Endothelial cell of umbilical vein (primary cell): Measurements from ENCODE around the gene FMNL2. TPM values are rescaled to one million over a fixed set of nuclear protein-coding genes. Genes with fewer than 3 reads are reported as not detected.

Source experiments
- BruUV-seq: library from RNA; stranded (reverse); fragments of 400-500 nt; replicated peaks from 2 replicates; lab custom pipeline; 2021; lab: Mats Ljungman, UMichigan
- CTCF ChIA-PET: fragments of 300-600, 350-600 bp; sonication (Branson Sonifier 250); formaldehyde crosslinking; loops from one replicate; lab custom pipeline; 2021; ENCODE audit warnings: antibody characterized with exemption, inconsistent platforms; lab: Charles Lee
- POLR2A ChIA-PET: fragments of 300-600, 350-600 bp; sonication (Branson Sonifier 250); formaldehyde crosslinking; loops from one replicate; lab custom pipeline; 2021; ENCODE audit warnings: antibody characterized with exemption, inconsistent platforms; lab: Charles Lee
- DNase-seq: peaks from one replicate; pipeline ENCODE4 v3.0.0-alpha.2; 2011; ENCODE audit warnings: low read depth, low spot score
- FAIRE-seq: peaks from 2 replicates; lab custom pipeline; 2011; peaks lifted over from hg19 to GRCh38; lab: Jason Lieb, UNC
- H2AFZ ChIP-seq: 2 replicates; pipeline ENCODE4 v1.6.0; 2012; ENCODE audit warnings: low read depth, low read length, control low read depth, inconsistent platforms
- H3K27ac ChIP-seq: 2 replicates; pipeline ENCODE4 v1.5.1; 2011; ENCODE audit warnings: low read depth, mild to moderate bottlenecking, control low read depth, low read length, moderate library complexity; ENCODE audit not compliant: insufficient read depth
- H3K27me3 ChIP-seq, 2 experiments: 2 replicates each; pipeline versions ENCODE4 v1.6.0 to v1.6.1; 2011; ENCODE audit warnings: low read length in 2 of 2, mixed read lengths in 1 of 2; ENCODE audit not compliant: control insufficient read depth in 2 of 2, insufficient read depth in 2 of 2
- H3K36me3 ChIP-seq, 2 experiments: 2 replicates in 1 of 2; 3 replicates in 1 of 2; pipeline ENCODE4 v1.5.1; 2011; ENCODE audit warnings: low read length in 2 of 2, mild to moderate bottlenecking in 1 of 2, moderate library complexity in 1 of 2; ENCODE audit not compliant: control insufficient read depth in 2 of 2, insufficient read depth in 2 of 2; ENCODE audit errors: extremely low read depth in 1 of 2
- H3K4me1 ChIP-seq: 3 replicates; pipeline ENCODE4 v1.5.1; 2011; ENCODE audit warnings: mild to moderate bottlenecking, low read length; ENCODE audit not compliant: control insufficient read depth, insufficient read depth; ENCODE audit errors: extremely low read depth
- H3K4me2 ChIP-seq: 2 replicates; pipeline ENCODE4 v1.6.1; 2011; ENCODE audit warnings: low read length, control low read depth, mixed read lengths; ENCODE audit not compliant: insufficient read depth
- H3K4me3 ChIP-seq, 3 experiments: fragments of 200-600 bp in 1 of 3; sonication (generic), shearing (Covaris generic) in 1 of 3; replicated peaks in 1 of 3; 2 replicates each; pipeline ENCODE4 v1.5.1; 2011 to 2016; ENCODE audit warnings: control low read depth in 3 of 3, low read length in 3 of 3, mild to moderate bottlenecking in 2 of 3, inconsistent platforms in 1 of 3, low read depth in 1 of 3, moderate library complexity in 1 of 3; ENCODE audit not compliant: insufficient read depth in 1 of 3
- H3K79me2 ChIP-seq: 2 replicates; pipeline ENCODE4 v1.6.0; 2012; ENCODE audit warnings: low read length, inconsistent platforms; ENCODE audit not compliant: control insufficient read depth, insufficient read depth
- H3K9ac ChIP-seq: replicated peaks from 2 replicates; pipeline ENCODE3; 2011; ENCODE audit warnings: low read length, control low read depth; ENCODE audit not compliant: insufficient read depth; ENCODE audit errors: extremely low read depth
- H3K9me1 ChIP-seq: replicated peaks from 3 replicates; pipeline ENCODE4 v1.6.0; 2011; ENCODE audit warnings: mild to moderate bottlenecking, low read length; ENCODE audit not compliant: control insufficient read depth, insufficient read depth; ENCODE audit errors: extremely low read depth
- H3K9me3 ChIP-seq: replicated peaks from 2 replicates; pipeline ENCODE4 v1.5.1; 2012; ENCODE audit warnings: low read length, inconsistent platforms; ENCODE audit not compliant: control insufficient read depth, insufficient read depth
- H4K20me1 ChIP-seq: replicated peaks from 2 replicates; pipeline ENCODE3; 2011; ENCODE audit warnings: mild to moderate bottlenecking, low read length; ENCODE audit not compliant: control insufficient read depth, insufficient read depth; ENCODE audit errors: extremely low read depth
- CTCF ChIP-seq, 2 donors: IDR thresholded peaks; 1 replicate in 1 of 2; 2 replicates in 1 of 2; pipeline ENCODE4 v1.5.1; 2011; ENCODE audit warnings: low read length in 2 of 2, mild to moderate bottlenecking in 2 of 2, moderate library complexity in 2 of 2, control low read depth in 1 of 2, inconsistent platforms in 1 of 2, low read depth in 1 of 2; ENCODE audit not compliant: insufficient read depth in 1 of 2; ENCODE audit errors: extremely low read depth in 1 of 2
- EZH2 ChIP-seq: IDR thresholded peaks from 2 replicates; pipeline ENCODE4 v1.6.1; 2012; ENCODE audit warnings: borderline replicate concordance, low read depth, mild to moderate bottlenecking, moderate library complexity, low read length, inconsistent platforms; ENCODE audit not compliant: severe bottlenecking
- FOS ChIP-seq: IDR thresholded peaks from 2 replicates; pipeline ENCODE4 v1.6.1; 2011; ENCODE audit warnings: mild to moderate bottlenecking, low read length, moderate library complexity, borderline replicate concordance; ENCODE audit not compliant: insufficient read depth
- GATA2 ChIP-seq: IDR thresholded peaks from 2 replicates; pipeline ENCODE4 v1.7.0; 2011; ENCODE audit warnings: low read depth, mild to moderate bottlenecking, moderate library complexity, mixed read lengths, low read length; ENCODE audit not compliant: insufficient read length, insufficient read depth
- JUN ChIP-seq: IDR thresholded peaks from 2 replicates; pipeline ENCODE4 v1.6.1; 2011; ENCODE audit warnings: borderline replicate concordance, low read depth; ENCODE audit not compliant: insufficient read length, insufficient read depth
- MAX ChIP-seq: IDR thresholded peaks from 2 replicates; pipeline ENCODE4 v1.6.1; 2011; ENCODE audit not compliant: insufficient read depth, insufficient read length
- MYC ChIP-seq: IDR thresholded peaks from one replicate; pipeline ENCODE4 v1.6.1; 2011; ENCODE audit warnings: mild to moderate bottlenecking, low read depth, low read length
- POLR2A ChIP-seq: IDR thresholded peaks from 2 replicates; pipeline ENCODE4 v1.6.1; 2012; ENCODE audit warnings: low read depth, mild to moderate bottlenecking, control low read depth, low read length
- POLR2AphosphoS5 ChIP-seq: IDR thresholded peaks from 2 replicates; pipeline ENCODE4 v1.6.1; 2012; ENCODE audit warnings: low read depth, mild to moderate bottlenecking, control low read depth, low read length, moderate library complexity; ENCODE audit not compliant: insufficient read depth
- dilution Hi-C: fragments of 300-500 bp; cut with MboI; formaldehyde crosslinking; loops from one replicate; pipeline ENCODE4 v1.15.0; 2019; ENCODE audit warnings: low sequenced_read_pairs; ENCODE audit not compliant: extremely low pct_ligation_motif_present
- intact Hi-C: fragments of 100-400 bp; cut with micrococcal nuclease; formaldehyde crosslinking; loops from one replicate; pipeline ENCODE4 v1.10.0; 2022
- polyA plus RNA-seq, 4 experiments: library from polyadenylated mRNA; depleted of rRNA in 3 of 4; stranded (reverse) in 3 of 4; unstranded in 1 of 4; fragments of >200 nt; gene quantifications; 2 replicates each; pipeline versions ENCODE4 v1.2.1 to v1.2.3, GENCODE V29; 2011 to 2012; ENCODE audit warnings: missing spikeins in 1 of 4
- total RNA-seq: library from RNA; stranded (reverse); gene quantifications from 2 replicates; pipeline ENCODE4 v1.2.3, GENCODE V29; 2021

Gene FMNL2
- total and polyA plus RNA-seq, 2 donors (not counting 3 experiments of a cell fraction or from before 2014, with no cell fraction given): 8.3 to 28.0 TPM

GRCh38 chr2:152328013-152328412, 7.0 kb upstream of the FMNL2 start:
- H3K4me1 ChIP-seq: no peaks in the 10 kb centered on the region
- H3K9me3 ChIP-seq: no peaks in the 10 kb centered on the region
- intact Hi-C loops: no loop called here
- H3K27me3 ChIP-seq: no peaks in the 10 kb centered on the region
- no peak overlapping the region for H3K9ac ChIP-seq
- DNase-seq (no peak), FAIRE-seq (no peak)
- no peaks in the 10 kb centered on the region for H4K20me1 ChIP-seq
- no peaks in the 10 kb centered on the region for H3K79me2 ChIP-seq
- dilution Hi-C loops: no loop called here
- ChIA-PET POLR2A (no interaction called here), CTCF (no interaction called here)
- no TSS peak for BruUV-seq
- no peak overlapping the region for H3K4me3 ChIP-seq
- TF ChIP-seq JUN (no peak), MYC (no peak), POLR2A (no peak), GATA2 (no peak), MAX (no peak), EZH2 (no peak)
- H3K36me3 ChIP-seq: no peaks in the 10 kb centered on the region
- H3K9me1 ChIP-seq: no peaks in the 10 kb centered on the region
- H3K4me2 ChIP-seq: no peak overlapping the region
- no peak overlapping the region for H3K27ac ChIP-seq
- H2AFZ ChIP-seq: no peak overlapping the region

GRCh38 chr2:152330235-152330866, 4.6 kb upstream of the FMNL2 start:
- Histone ChIP-seq H3K9ac (no peak overlapping the region), H3K27me3 (no peaks in the 10 kb centered on the region), H3K9me1 (no peaks in the 10 kb centered on the region), H3K27ac (no peak overlapping the region), H2AFZ (no peak overlapping the region), H3K9me3 (no peaks in the 10 kb centered on the region), H4K20me1 (no peaks in the 10 kb centered on the region), H3K79me2 (no peaks in the 10 kb centered on the region), H3K36me3 (no peaks in the 10 kb centered on the region), H3K4me1 (peaks cover 5% of the 10 kb centered on the region), H3K4me3 (no peak overlapping the region), H3K4me2 (no peak overlapping the region)
- dilution Hi-C loops: no loop called here
- POLR2A ChIA-PET: no interaction called here
- TF ChIP-seq MAX (no peak), POLR2A (no peak), MYC (no peak), JUN (no peak), GATA2 (no peak), POLR2AphosphoS5 (no peak), EZH2 (no peak), CTCF (IDR thresholded peaks at IDR 0.05; ENCODE audit: extremely low read depth in 1 of 2, insufficient read depth in 1 of 2, low read depth in 1 of 2, low read length in 2 of 2) (no peak), FOS (no peak)
- CTCF ChIA-PET: no interaction called here
- FAIRE-seq: no peak
- DNase-seq: no peak
- intact Hi-C loops: loop anchor here (10.0 kb wide), 1 partner anchor 194 kb away; no protein-coding TSS in a partner anchor
- no TSS peak for BruUV-seq
